CD4-positive, alpha-beta T cell (primary cell): ENCODE data around the gene SLC35E3. TPM values are rescaled to one million over a fixed set of nuclear protein-coding genes. Genes with fewer than 3 reads are reported as not detected.

Source experiments
- ATAC-seq: fragments of 200-7000 bp; cut with Tn5 transposase; one replicate; pipeline ENCODE4 v1.10.0; 2022; ENCODE audit warnings: mild to moderate bottlenecking; ENCODE audit not compliant: poor library complexity
- CTCF ChIA-PET: fragments of 350-600 bp; sonication (Branson Sonifier 250); formaldehyde crosslinking; loops from one replicate; lab custom pipeline; 2021; ENCODE audit warnings: antibody characterized with exemption, inconsistent platforms; lab: Charles Lee
- POLR2A ChIA-PET: fragments of 350-600 bp; sonication (Branson Sonifier 250); formaldehyde crosslinking; loops from one replicate; lab custom pipeline; 2021; ENCODE audit warnings: antibody characterized with exemption, inconsistent platforms; lab: Charles Lee
- DNase-seq, 14 experiments: peaks; one replicate each; pipeline ENCODE4 v3.0.0-alpha.2; 2013 to 2020; ENCODE audit warnings: mixed read lengths in 2 of 14
- H3K27ac ChIP-seq, 2 donors: one replicate each; pipeline versions ENCODE4 v1.5.1 to v1.7.0; 2013; ENCODE audit warnings: low read length in 2 of 2, low read depth in 1 of 2, mild to moderate bottlenecking in 1 of 2
- H3K27me3 ChIP-seq, 2 experiments: 1 replicate in 1 of 2; 2 replicates in 1 of 2; pipeline versions ENCODE4 v1.6.1 to v1.7.0; 2013; ENCODE audit warnings: low read length in 2 of 2, control low read depth in 1 of 2, mild to moderate bottlenecking in 1 of 2, moderate library complexity in 1 of 2; ENCODE audit not compliant: insufficient read depth in 2 of 2, control insufficient read depth in 1 of 2
- H3K36me3 ChIP-seq: one replicate; pipeline ENCODE4 v1.6.1; 2013; ENCODE audit warnings: low read length, control low read depth; ENCODE audit not compliant: insufficient read depth
- H3K4me1 ChIP-seq: one replicate; pipeline ENCODE4 v1.6.1; 2013; ENCODE audit warnings: low read length, control low read depth; ENCODE audit not compliant: insufficient read depth
- H3K4me3 ChIP-seq: one replicate; pipeline ENCODE4 v1.5.1; 2013; ENCODE audit warnings: mild to moderate bottlenecking, low read length, moderate library complexity
- H3K9me3 ChIP-seq, 2 experiments: 1 replicate in 1 of 2; 2 replicates in 1 of 2; pipeline versions ENCODE4 v1.6.1 to v1.7.0; 2013; ENCODE audit warnings: low read length in 2 of 2, mild to moderate bottlenecking in 2 of 2, control low read depth in 1 of 2, moderate library complexity in 1 of 2; ENCODE audit not compliant: control insufficient read depth in 1 of 2, insufficient read depth in 1 of 2
- H3K27ac Mint-ChIP-seq: one replicate; pipeline ENCODE4 v1.8.0; 2020; ENCODE audit warnings: mixed read lengths
- H3K27me3 Mint-ChIP-seq: one replicate; pipeline ENCODE4 v1.8.0; 2021; ENCODE audit warnings: mixed read lengths
- H3K36me3 Mint-ChIP-seq: one replicate; pipeline ENCODE4 v1.8.0; 2021; ENCODE audit warnings: low read depth, mixed read lengths
- H3K4me1 Mint-ChIP-seq: one replicate; pipeline ENCODE4 v1.8.0; 2021; ENCODE audit warnings: low read depth, mixed read lengths
- H3K4me3 Mint-ChIP-seq: one replicate; pipeline ENCODE4 v1.8.0; 2020; ENCODE audit warnings: mild to moderate bottlenecking, mixed read lengths
- H3K9me3 Mint-ChIP-seq: one replicate; pipeline ENCODE4 v1.8.0; 2020; ENCODE audit warnings: mixed read lengths
- CTCF ChIP-seq: fragments of 200-600 bp; IDR thresholded peaks from one replicate; pipeline ENCODE4 v1.8.0; 2022; ENCODE audit warnings: antibody characterized with exemption, mild to moderate bottlenecking
- intact Hi-C, 2 experiments: fragments of 100-400 bp; cut with DNase I in 1 of 2; cut with micrococcal nuclease in 1 of 2; formaldehyde crosslinking; loops; one replicate each; pipeline versions ENCODE4 v1.15.1 to v1.9.0; 2023 to 2025; cut with DNase I, micrococcal nuclease
- total RNA-seq, 174 experiments: library from RNA in 2 of 174; stranded (reverse) in 2 of 174; gene quantifications; one replicate each; pipeline ENCODE4 v1.2.3 and lab custom pipeline; 2021 to 2026

Gene SLC35E3
- total RNA-seq, 2 experiments from 2014 or later: 3.5 to 6.1 TPM

GRCh38 chr12:68786929-68787328 is 41.0 kb downstream of the SLC35E3 start:
- ChIA-PET CTCF (no interaction called here), POLR2A (interaction anchor here (2.1 kb wide), 1 partner anchor 21 kb away, joined by 8 read pairs; the partner anchor contains the start of gene MDM2)

GRCh38 chr12:68788554-68789143 is 42.7 kb downstream of the SLC35E3 start:
- Mint-ChIP-seq H3K27me3 (no peaks in the 10 kb centered on the region), H3K36me3 (no peaks in the 10 kb centered on the region), H3K4me3 (no peak overlapping the region), H3K4me1 (no peaks in the 10 kb centered on the region), H3K27ac (no peak overlapping the region), H3K9me3 (no peaks in the 10 kb centered on the region)
- intact Hi-C loops: no loop called here
- Histone ChIP-seq H3K36me3 (no peaks in the 10 kb centered on the region), H3K27ac (no peak overlapping the region), H3K4me3 (no peak overlapping the region), H3K4me1 (no peaks in the 10 kb centered on the region), H3K27me3 (no peaks in the 10 kb centered on the region), H3K9me3 (no peaks in the 10 kb centered on the region)
- ChIA-PET CTCF (no interaction called here), POLR2A (interaction anchor here (2.1 kb wide), 1 partner anchor 19 kb away, joined by 8 read pairs; the partner anchor contains the start of gene MDM2)
- DNase-seq: no peak
- ATAC-seq: no peak
- no peak for TF ChIP-seq CTCF

More at GRCh38 chr12:68786929-68787328, 41.0 kb downstream of the SLC35E3 start:
- Histone ChIP-seq H3K4me1 (no peaks in the 10 kb centered on the region), H3K27ac (no peak overlapping the region), H3K36me3 (no peaks in the 10 kb centered on the region), H3K4me3 (no peak overlapping the region), H3K9me3 (no peaks in the 10 kb centered on the region), H3K27me3 (no peaks in the 10 kb centered on the region)
- Mint-ChIP-seq H3K9me3 (no peaks in the 10 kb centered on the region), H3K36me3 (no peaks in the 10 kb centered on the region), H3K4me1 (no peaks in the 10 kb centered on the region), H3K4me3 (no peak overlapping the region), H3K27me3 (no peaks in the 10 kb centered on the region), H3K27ac (no peak overlapping the region)
- ATAC-seq (no peak), DNase-seq (no peak)
- no peak for TF ChIP-seq CTCF
- intact Hi-C loops: no loop called here

- no peak overlapping the region for H3K4me3 ChIP-seq
- H3K36me3 ChIP-seq: no peaks in the 10 kb centered on the region
- DNase-seq: no peak
- ATAC-seq: no peak
- CTCF ChIA-PET: no interaction called here
- Mint-ChIP-seq H3K36me3 (no peaks in the 10 kb centered on the region), H3K9me3 (no peaks in the 10 kb centered on the region), H3K4me3 (no peak overlapping the region), H3K4me1 (no peaks in the 10 kb centered on the region), H3K27ac (no peak overlapping the region), H3K27me3 (no peaks in the 10 kb centered on the region)
- TF ChIP-seq CTCF: no peak
- no peaks in the 10 kb centered on the region for H3K4me1 ChIP-seq
- H3K27ac ChIP-seq: no peak overlapping the region
- no peaks in the 10 kb centered on the region for H3K27me3 ChIP-seq
- no peaks in the 10 kb centered on the region for H3K9me3 ChIP-seq
- intact Hi-C loops: no loop called here
- POLR2A ChIA-PET: no interaction called here
Observed at GRCh38 chr12:68789144-68789878, 43.3 kb downstream of the SLC35E3 start.
